Measurements from ENCODE around the gene SEBOX. TPM values are rescaled to one million over a fixed set of nuclear protein-coding genes. Genes with fewer than 3 reads are reported as not detected.

The SEBOX gene
- total RNA-seq, 1 donor from 2014 or later = not detected

DNA sequence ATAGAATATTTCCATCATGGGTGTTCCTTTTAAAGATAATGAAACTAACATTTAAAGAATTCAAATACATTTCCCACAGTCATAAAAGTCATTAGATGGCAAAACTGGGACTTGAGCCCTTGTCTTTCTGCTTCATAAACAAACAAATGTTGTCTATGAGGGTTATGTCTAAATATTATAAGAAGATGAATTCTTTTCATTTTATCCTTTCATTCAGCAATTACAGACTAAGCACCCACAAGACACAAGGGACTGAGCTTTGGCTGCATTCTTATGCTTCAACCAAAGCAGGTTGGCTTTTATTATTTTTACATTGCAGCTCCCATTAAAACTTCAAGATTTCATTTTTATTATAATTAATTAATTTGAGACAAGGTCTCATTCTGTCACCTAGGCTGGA is 21.4 kb upstream of the SEBOX start:
- no peak for FAIRE-seq
- H3K4me3 Mint-ChIP-seq (ENCODE audit: unreplicated experiment) = no peak overlapping the region
- Histone ChIP-seq H3K4me2 (ENCODE audit: low read length) (no peak overlapping the region), H3K4me3 (ENCODE audit: insufficient read depth, low read depth, low read length) (no peak overlapping the region), H3K9me3 (ENCODE audit: insufficient read depth, low read depth, low read length) (no peaks in the 10 kb centered on the region), H3K27me3 (ENCODE audit: insufficient read depth, low read length) (no peaks in the 10 kb centered on the region), H3K4me1 (ENCODE audit: insufficient read depth, low read length) (peaks cover 2% of the 10 kb centered on the region), H3K79me2 (ENCODE audit: insufficient read depth, low read length) (no peaks in the 10 kb centered on the region), H3K36me3 (ENCODE audit: insufficient read depth, low read length) (peaks cover 5% of the 10 kb centered on the region), H2AFZ (ENCODE audit: low read depth, low read length) (no peak overlapping the region), H3K27ac (ENCODE audit: low read depth, low read length) (no peak overlapping the region), H3K9ac (ENCODE audit: low read length) (no peak overlapping the region), H4K20me1 (ENCODE audit: insufficient read depth, low read length) (peaks cover 19% of the 10 kb centered on the region)
- peaks cover 5% of the 10 kb centered on the region for H3K9me3 Mint-ChIP-seq (ENCODE audit: unreplicated experiment)
- DNase-seq (ENCODE audit: low read depth) = no peak
- peaks cover 37% of the 10 kb centered on the region for H3K36me3 Mint-ChIP-seq (ENCODE audit: low read depth, unreplicated experiment)
- H3K4me1 Mint-ChIP-seq (ENCODE audit: low read depth, unreplicated experiment) = no peaks in the 10 kb centered on the region
- H3K27ac Mint-ChIP-seq (ENCODE audit: unreplicated experiment) = no peak overlapping the region
- H3K27me3 Mint-ChIP-seq (ENCODE audit: low read depth, unreplicated experiment) = peaks cover 47% of the 10 kb centered on the region
- TF ChIP-seq, protein P1, sequence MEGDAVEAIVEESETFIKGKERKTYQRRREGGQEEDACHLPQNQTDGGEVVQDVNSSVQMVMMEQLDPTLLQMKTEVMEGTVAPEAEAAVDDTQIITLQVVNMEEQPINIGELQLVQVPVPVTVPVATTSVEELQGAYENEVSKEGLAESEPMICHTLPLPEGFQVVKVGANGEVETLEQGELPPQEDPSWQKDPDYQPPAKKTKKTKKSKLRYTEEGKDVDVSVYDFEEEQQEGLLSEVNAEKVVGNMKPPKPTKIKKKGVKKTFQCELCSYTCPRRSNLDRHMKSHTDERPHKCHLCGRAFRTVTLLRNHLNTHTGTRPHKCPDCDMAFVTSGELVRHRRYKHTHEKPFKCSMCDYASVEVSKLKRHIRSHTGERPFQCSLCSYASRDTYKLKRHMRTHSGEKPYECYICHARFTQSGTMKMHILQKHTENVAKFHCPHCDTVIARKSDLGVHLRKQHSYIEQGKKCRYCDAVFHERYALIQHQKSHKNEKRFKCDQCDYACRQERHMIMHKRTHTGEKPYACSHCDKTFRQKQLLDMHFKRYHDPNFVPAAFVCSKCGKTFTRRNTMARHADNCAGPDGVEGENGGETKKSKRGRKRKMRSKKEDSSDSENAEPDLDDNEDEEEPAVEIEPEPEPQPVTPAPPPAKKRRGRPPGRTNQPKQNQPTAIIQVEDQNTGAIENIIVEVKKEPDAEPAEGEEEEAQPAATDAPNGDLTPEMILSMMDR (IDR thresholded peaks at IDR 0.05; ENCODE audit: insufficient read depth, low read depth, low read length) = no peak
- no peak for TF ChIP-seq EZH2 (IDR thresholded peaks at IDR 0.05; ENCODE audit: insufficient read depth, low read length)

DNA sequence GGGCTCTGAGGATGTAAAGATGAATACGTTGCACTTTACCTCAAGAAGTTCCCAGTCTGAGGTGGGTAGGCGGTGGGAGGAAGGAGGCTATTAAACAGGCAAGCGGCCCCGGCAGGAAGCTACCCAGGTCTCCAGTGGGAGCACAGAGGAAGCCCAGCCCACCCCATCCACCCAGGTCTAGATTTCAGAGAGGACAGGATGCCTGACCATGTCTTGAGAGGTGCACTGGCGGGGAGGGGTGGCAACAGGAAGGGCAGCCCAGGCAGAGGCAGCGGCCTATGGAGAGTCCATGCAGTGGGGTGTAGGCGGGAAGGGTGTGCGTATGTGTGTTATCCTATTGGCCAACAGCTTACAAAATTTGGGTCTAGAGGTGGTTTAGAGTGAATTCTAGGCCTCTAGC is 20.4 kb upstream of the SEBOX start:
- H3K4me2 ChIP-seq (ENCODE audit: low read length) = no peak overlapping the region
- Mint-ChIP-seq H3K27me3 (ENCODE audit: low read depth, unreplicated experiment) (peaks cover 55% of the 10 kb centered on the region), H3K36me3 (ENCODE audit: low read depth, unreplicated experiment) (peaks cover 32% of the 10 kb centered on the region), H3K4me3 (ENCODE audit: unreplicated experiment) (no peak overlapping the region), H3K4me1 (ENCODE audit: low read depth, unreplicated experiment) (no peaks in the 10 kb centered on the region), H3K27ac (ENCODE audit: unreplicated experiment) (no peak overlapping the region), H3K9me3 (ENCODE audit: unreplicated experiment) (peaks cover 8% of the 10 kb centered on the region)
- FAIRE-seq (no peak), DNase-seq (ENCODE audit: low read depth) (no peak)
- peaks cover 27% of the 10 kb centered on the region for H4K20me1 ChIP-seq (ENCODE audit: insufficient read depth, low read length)
- no peaks in the 10 kb centered on the region for H3K36me3 ChIP-seq (ENCODE audit: insufficient read depth, low read length)
- no peaks in the 10 kb centered on the region for H3K9me3 ChIP-seq (ENCODE audit: insufficient read depth, low read depth, low read length)
- H3K79me2 ChIP-seq (ENCODE audit: insufficient read depth, low read length) = no peaks in the 10 kb centered on the region
- no peak overlapping the region for H3K4me3 ChIP-seq (ENCODE audit: insufficient read depth, low read depth, low read length)
- H3K27me3 ChIP-seq (ENCODE audit: insufficient read depth, low read length) = no peaks in the 10 kb centered on the region
- no peak overlapping the region for H3K27ac ChIP-seq (ENCODE audit: low read depth, low read length)
- TF ChIP-seq EZH2 (IDR thresholded peaks at IDR 0.05; ENCODE audit: insufficient read depth, low read length) = no peak
- TF ChIP-seq, protein P1 (IDR thresholded peaks at IDR 0.05; ENCODE audit: insufficient read depth, low read depth, low read length) = no peak
- H2AFZ ChIP-seq (ENCODE audit: low read depth, low read length) = no peak overlapping the region
- H3K4me1 ChIP-seq (ENCODE audit: insufficient read depth, low read length) = peaks cover 6% of the 10 kb centered on the region
- H3K9ac ChIP-seq (ENCODE audit: low read length) = no peak overlapping the region

DNA sequence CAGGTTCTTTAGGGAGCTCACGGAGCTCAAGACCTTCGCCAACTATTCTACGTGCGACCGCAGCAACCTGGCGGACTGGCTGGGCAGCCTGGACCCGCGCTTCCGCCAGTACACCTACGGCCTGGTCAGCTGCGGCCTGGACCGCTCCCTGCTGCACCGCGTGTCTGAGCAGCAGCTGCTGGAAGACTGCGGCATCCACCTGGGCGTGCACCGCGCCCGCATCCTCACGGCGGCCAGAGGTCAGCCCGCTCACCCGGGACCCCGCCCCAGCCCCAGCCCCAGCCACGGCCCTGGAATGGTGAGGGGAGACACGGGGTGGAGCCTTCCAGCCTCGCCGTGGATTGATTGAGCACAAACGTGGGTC is 20.0 kb upstream of the SEBOX start:
- H3K27me3 ChIP-seq (ENCODE audit: insufficient read depth, low read length) = no peaks in the 10 kb centered on the region
- no peak overlapping the region for H3K4me3 Mint-ChIP-seq (ENCODE audit: unreplicated experiment)
- H3K9ac ChIP-seq (ENCODE audit: low read length) = no peak overlapping the region
- no peak for DNase-seq (ENCODE audit: low read depth)
- H3K27ac Mint-ChIP-seq (ENCODE audit: unreplicated experiment) = no peak overlapping the region
- no peak overlapping the region for H3K4me3 ChIP-seq (ENCODE audit: insufficient read depth, low read depth, low read length)
- no peaks in the 10 kb centered on the region for H3K9me3 ChIP-seq (ENCODE audit: insufficient read depth, low read depth, low read length)
- no peak overlapping the region for H3K4me2 ChIP-seq (ENCODE audit: low read length)
- no peaks in the 10 kb centered on the region for H3K4me1 Mint-ChIP-seq (ENCODE audit: low read depth, unreplicated experiment)
- H2AFZ ChIP-seq (ENCODE audit: low read depth, low read length) = no peak overlapping the region
- H4K20me1 ChIP-seq (ENCODE audit: insufficient read depth, low read length) = peaks cover 31% of the 10 kb centered on the region
- no peaks in the 10 kb centered on the region for H3K79me2 ChIP-seq (ENCODE audit: insufficient read depth, low read length)
- peaks cover 31% of the 10 kb centered on the region for H3K36me3 Mint-ChIP-seq (ENCODE audit: low read depth, unreplicated experiment)
- no peaks in the 10 kb centered on the region for H3K36me3 ChIP-seq (ENCODE audit: insufficient read depth, low read length)
- TF ChIP-seq, protein P1 (IDR thresholded peaks at IDR 0.05; ENCODE audit: insufficient read depth, low read depth, low read length) = no peak
- no peak for TF ChIP-seq EZH2 (IDR thresholded peaks at IDR 0.05; ENCODE audit: insufficient read depth, low read length)
- FAIRE-seq = no peak
- H3K9me3 Mint-ChIP-seq (ENCODE audit: unreplicated experiment) = peaks cover 11% of the 10 kb centered on the region
- no peak overlapping the region for H3K27ac ChIP-seq (ENCODE audit: low read depth, low read length)
- H3K4me1 ChIP-seq (ENCODE audit: insufficient read depth, low read length) = peaks cover 6% of the 10 kb centered on the region
- peaks cover 59% of the 10 kb centered on the region for H3K27me3 Mint-ChIP-seq (ENCODE audit: low read depth, unreplicated experiment)

Measured in astrocyte (in vitro differentiated cells and primary cell).